Neuronal stem cell (in vitro differentiated cells): ENCODE results near the gene KRT39.

ENCODE experiments used
- DNase-seq: peaks from one replicate; pipeline ENCODE4 v3.0.0-alpha.2; 2013; ENCODE audit warnings: low spot score
- H2AFZ ChIP-seq: one replicate; pipeline ENCODE4 v1.6.1; 2013; ENCODE audit warnings: mild to moderate bottlenecking, low read length, inconsistent platforms
- H2AK5ac ChIP-seq: 2 replicates; pipeline ENCODE4 v1.6.1; 2013; ENCODE audit warnings: low read depth, mild to moderate bottlenecking, inconsistent platforms, low read length, moderate library complexity, mixed read lengths
- H2BK120ac ChIP-seq: 2 replicates; pipeline ENCODE4 v1.6.1; 2013; ENCODE audit warnings: low read depth, mild to moderate bottlenecking, inconsistent platforms, low read length, moderate library complexity, mixed read lengths
- H2BK12ac ChIP-seq: one replicate; pipeline ENCODE4 v1.6.1; 2013; ENCODE audit warnings: low read length, inconsistent platforms
- H2BK15ac ChIP-seq: 2 replicates; pipeline ENCODE4 v1.6.1; 2013; ENCODE audit warnings: mild to moderate bottlenecking, low read length, inconsistent platforms, mixed read lengths
- H2BK5ac ChIP-seq: one replicate; pipeline ENCODE4 v1.6.1; 2013; ENCODE audit warnings: inconsistent platforms, mild to moderate bottlenecking, low read length, moderate library complexity
- H3K14ac ChIP-seq: one replicate; pipeline ENCODE4 v1.6.1; 2013; ENCODE audit warnings: low read length, inconsistent platforms
- H3K18ac ChIP-seq: 2 replicates; pipeline ENCODE4 v1.6.1; 2013; ENCODE audit warnings: low read length, inconsistent platforms
- H3K23ac ChIP-seq: 2 replicates; pipeline ENCODE4 v1.6.1; 2013; ENCODE audit warnings: low read depth, mild to moderate bottlenecking, mixed read lengths, low read length, inconsistent platforms; ENCODE audit not compliant: poor library complexity
- H3K27ac ChIP-seq: replicated peaks from 3 replicates; pipeline ENCODE4 v1.5.1; 2013; ENCODE audit warnings: low read length, inconsistent platforms
- H3K27me3 ChIP-seq, 3 experiments: 2 replicates each; pipeline ENCODE4 v1.6.1; 2013; ENCODE audit warnings: low read length in 3 of 3, mild to moderate bottlenecking in 2 of 3, inconsistent platforms in 1 of 3, low read depth in 1 of 3, mixed read lengths in 1 of 3, moderate library complexity in 1 of 3; ENCODE audit not compliant: control insufficient read depth in 3 of 3, insufficient read depth in 3 of 3
- H3K36me3 ChIP-seq, 2 donors: replicated peaks in 1 of 2; 2 replicates each; pipeline ENCODE4 v1.6.1; 2013; ENCODE audit warnings: low read length in 2 of 2; ENCODE audit not compliant: control insufficient read depth in 2 of 2, insufficient read depth in 2 of 2
- H3K4ac ChIP-seq: 2 replicates; pipeline ENCODE4 v1.6.1; 2013; ENCODE audit warnings: inconsistent platforms, mild to moderate bottlenecking, low read length, moderate library complexity
- H3K4me1 ChIP-seq, 2 donors: 1 replicate in 1 of 2; 2 replicates in 1 of 2; pipeline ENCODE4 v1.6.1; 2013; ENCODE audit warnings: low read length in 2 of 2, low read depth in 1 of 2; ENCODE audit not compliant: control insufficient read depth in 2 of 2, insufficient read depth in 1 of 2
- H3K4me2 ChIP-seq: one replicate; pipeline ENCODE4 v1.6.1; 2013; ENCODE audit warnings: mild to moderate bottlenecking, low read length, inconsistent platforms; ENCODE audit not compliant: insufficient read depth, poor library complexity, severe bottlenecking
- H3K4me3 ChIP-seq, 2 donors: 2 replicates each; pipeline ENCODE4 v1.5.1; 2013; ENCODE audit warnings: low read length in 2 of 2, mild to moderate bottlenecking in 2 of 2, inconsistent platforms in 1 of 2, moderate library complexity in 1 of 2
- H3K79me1 ChIP-seq: one replicate; pipeline ENCODE4 v1.6.1; 2013; ENCODE audit warnings: low read depth, mild to moderate bottlenecking, inconsistent platforms, low read length, moderate library complexity
- H3K9ac ChIP-seq: one replicate; pipeline ENCODE4 v1.6.1; 2013; ENCODE audit warnings: mild to moderate bottlenecking, low read depth, low read length, inconsistent platforms; ENCODE audit not compliant: poor library complexity
- H3K9me3 ChIP-seq, 2 donors: replicated peaks in 1 of 2; 2 replicates each; pipeline versions ENCODE3 to v1.6.1; 2013; ENCODE audit warnings: low read length in 2 of 2, mild to moderate bottlenecking in 2 of 2, inconsistent platforms in 1 of 2, low read depth in 1 of 2, mixed read lengths in 1 of 2, moderate library complexity in 1 of 2; ENCODE audit not compliant: control insufficient read depth in 2 of 2, insufficient read depth in 1 of 2
- H4K8ac ChIP-seq: one replicate; pipeline ENCODE4 v1.6.1; 2013; ENCODE audit warnings: low read depth, mild to moderate bottlenecking, inconsistent platforms, low read length, moderate library complexity
- H4K91ac ChIP-seq: one replicate; pipeline ENCODE4 v1.6.1; 2013; ENCODE audit warnings: low read length, low read depth, mild to moderate bottlenecking, inconsistent platforms; ENCODE audit not compliant: poor library complexity
- WGBS, 2 donors: extraction: QIAGEN DNeasy Blood & Tissue Kit; methylation state at CpG; one replicate each; pipeline ENCODE4 v1.1.7; 2013; ENCODE audit warnings: missing lambda C conversion rate in 2 of 2, mixed read lengths in 1 of 2; ENCODE audit not compliant: insufficient read length in 2 of 2, insufficient replicate concordance in 1 of 2; ENCODE audit errors: extremely low coverage in 2 of 2; 5-methylcytosine and 5-hydroxymethylcytosine counted together

The KRT39 gene

DNA sequence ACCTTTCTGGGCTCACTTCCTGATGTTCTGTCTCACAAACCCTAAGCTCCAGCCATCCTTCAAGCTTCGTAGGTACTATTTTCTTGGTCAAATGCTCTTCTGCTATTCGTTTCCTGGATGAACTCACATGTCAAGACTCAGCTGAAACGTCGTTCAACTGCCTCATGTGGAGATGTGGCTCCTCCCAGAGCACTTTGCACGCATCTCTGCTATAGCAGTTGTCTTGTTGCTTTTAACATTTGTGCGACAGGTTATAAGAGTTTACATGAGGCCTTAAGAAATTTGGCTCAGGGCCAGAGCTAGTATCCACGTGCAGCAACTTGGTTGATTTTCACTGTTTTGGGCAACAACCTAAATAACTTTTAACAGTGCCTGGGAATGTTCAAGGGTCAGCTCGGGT, 20.2 kb upstream of the KRT39 start:
- no peak overlapping the region for H3K4me3 ChIP-seq
- no peak overlapping the region for H2BK15ac ChIP-seq
- H3K36me3 ChIP-seq, result no peaks in the 10 kb centered on the region
- H3K4ac ChIP-seq, result no peak overlapping the region
- H3K9ac ChIP-seq, result no peak overlapping the region
- no peak overlapping the region for H3K18ac ChIP-seq
- H2BK120ac ChIP-seq, result no peak overlapping the region
- H3K27me3 ChIP-seq, result no peaks in the 10 kb centered on the region
- H3K9me3 ChIP-seq, result peaks cover 0 to 1% of the 10 kb centered on the region in 2 donors
- H3K23ac ChIP-seq, result no peak overlapping the region
- no peak overlapping the region for H3K14ac ChIP-seq
- H3K79me1 ChIP-seq, result no peaks in the 10 kb centered on the region
- H4K8ac ChIP-seq, result no peak overlapping the region
- no peak overlapping the region for H2AK5ac ChIP-seq
- H3K4me1 ChIP-seq, result peaks cover 0 to 2% of the 10 kb centered on the region in 2 donors
- H2AFZ ChIP-seq, result no peak overlapping the region
- no peak overlapping the region for H2BK5ac ChIP-seq
- no CpG with 5 or more reads among the region's 8 CpGs for WGBS, 2 donors
- H3K27ac ChIP-seq, result no peak overlapping the region
- no peak overlapping the region for H3K4me2 ChIP-seq
- DNase-seq, result no peak
- no peak overlapping the region for H2BK12ac ChIP-seq
- H4K91ac ChIP-seq, result no peak overlapping the region

DNA sequence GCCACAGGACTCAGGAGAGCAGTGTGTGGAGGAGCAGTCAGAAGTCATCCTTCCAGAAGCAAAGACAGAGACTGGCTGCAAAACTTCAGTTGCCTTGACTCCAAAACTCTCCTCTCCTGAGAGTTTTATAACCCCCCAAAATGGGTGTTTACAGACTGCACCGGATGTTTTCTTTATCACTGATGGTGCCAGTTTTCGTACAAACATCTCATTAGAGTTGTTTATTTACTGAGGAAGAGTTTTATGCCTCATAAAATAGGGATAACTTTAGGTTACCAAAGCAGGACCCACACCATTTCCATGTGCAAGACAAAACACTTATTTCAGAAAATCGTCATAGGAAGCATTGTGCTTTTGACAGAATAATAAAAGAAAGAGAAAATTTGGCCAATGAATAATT, 17.5 kb upstream of the KRT39 start, which contains the start of gene KRT40:
KRT40 (minus strand) TSS at position 101 of the 400 bp plus-strand sequence; CDS start at position 48, 53 bp downstream.
- no peak within 1 kb of the TSS for H3K4me3 ChIP-seq
- no peak within 1 kb of the TSS for H4K8ac ChIP-seq
- H3K14ac ChIP-seq, result no peak within 1 kb of the TSS
- H3K4me1 ChIP-seq, result peaks cover 0 to 12% of the 10 kb centered on the region in 2 donors
- H3K36me3 ChIP-seq, result no peaks in the 10 kb centered on the region
- H2BK5ac ChIP-seq, result no peak within 1 kb of the TSS
- no peak within 1 kb of the TSS for H3K9ac ChIP-seq
- no peak within 1 kb of the TSS for H2BK12ac ChIP-seq
- H3K27ac ChIP-seq, result no peak within 1 kb of the TSS
- H3K23ac ChIP-seq, result no peak within 1 kb of the TSS
- no CpG with 5 or more reads among the region's 3 CpGs for WGBS, 2 donors
- H3K4ac ChIP-seq, result no peak within 1 kb of the TSS
- H3K18ac ChIP-seq, result no peak within 1 kb of the TSS
- H3K27me3 ChIP-seq, result no peaks in the 10 kb centered on the region
- no peak within 1 kb of the TSS for H2BK120ac ChIP-seq
- H3K4me2 ChIP-seq, result no peak within 1 kb of the TSS
- H2AFZ ChIP-seq, result no peak within 1 kb of the TSS
- DNase-seq, result no peak
- no peak within 1 kb of the TSS for H2BK15ac ChIP-seq
- H4K91ac ChIP-seq, result no peak within 1 kb of the TSS
- H3K79me1 ChIP-seq, result no peaks in the 10 kb centered on the region
- no peak within 1 kb of the TSS for H2AK5ac ChIP-seq
- H3K9me3 ChIP-seq, result peaks cover 0 to 1% of the 10 kb centered on the region in 2 donors

- H3K27ac ChIP-seq, result no peak overlapping the region
These were observed 14.4 kb upstream of the KRT39 start for GRCh38 chr17:40981115-40981514.

GRCh38 chr17:40980596-40980995, 13.8 kb upstream of the KRT39 start:
- H2AFZ ChIP-seq, result peak overlapping the region; percentile 3
- no peak for DNase-seq
- H3K4me2 ChIP-seq, result no peak overlapping the region
- no peak overlapping the region for H4K91ac ChIP-seq
- no peak overlapping the region for H3K4me3 ChIP-seq
- H2BK15ac ChIP-seq, result peak overlapping the region; percentile 22
- H3K27ac ChIP-seq, result no peak overlapping the region
- H3K23ac ChIP-seq, result no peak overlapping the region
- no CpG with 5 or more reads among the region's 8 CpGs for WGBS, 2 donors
- no peak overlapping the region for H2AK5ac ChIP-seq
- H3K4me1 ChIP-seq, result peaks cover 0 to 14% of the 10 kb centered on the region in 2 donors
- H3K79me1 ChIP-seq, result no peaks in the 10 kb centered on the region
- H4K8ac ChIP-seq, result no peak overlapping the region
- no peaks in the 10 kb centered on the region for H3K27me3 ChIP-seq
- no peak overlapping the region for H2BK12ac ChIP-seq
- no peak overlapping the region for H3K14ac ChIP-seq
- H3K9me3 ChIP-seq, result peaks cover 0 to 1% of the 10 kb centered on the region in 2 donors
- H2BK5ac ChIP-seq, result no peak overlapping the region
- peak overlapping the region; percentile 76 for H3K18ac ChIP-seq
- H2BK120ac ChIP-seq, result peak overlapping the region; percentile 21
- H3K9ac ChIP-seq, result no peak overlapping the region
- no peak overlapping the region for H3K4ac ChIP-seq
- H3K36me3 ChIP-seq, result no peaks in the 10 kb centered on the region

More at GRCh38 chr17:40981115-40981514, 14.4 kb upstream of the KRT39 start:
- Histone ChIP-seq H3K18ac (no peak overlapping the region), H2AK5ac (no peak overlapping the region), H3K79me1 (no peaks in the 10 kb centered on the region), H2BK5ac (no peak overlapping the region), H2BK15ac (peak overlapping the region; percentile 22), H4K8ac (no peak overlapping the region), H2AFZ (peak overlapping the region; percentile 3), H2BK120ac (no peak overlapping the region), H3K4me1 (peaks cover 0 to 14% of the 10 kb centered on the region in 2 donors), H3K4me2 (no peak overlapping the region), H4K91ac (no peak overlapping the region), H3K36me3 (no peaks in the 10 kb centered on the region), H3K4me3 (no peak overlapping the region), H3K23ac (no peak overlapping the region), H3K9ac (no peak overlapping the region), H3K27me3 (no peaks in the 10 kb centered on the region), H3K4ac (no peak overlapping the region), H2BK12ac (no peak overlapping the region), H3K9me3 (peaks cover 0 to 1% of the 10 kb centered on the region in 2 donors), H3K14ac (no peak overlapping the region)
- DNase-seq, result no peak
- no CpG with 5 or more reads among the region's 5 CpGs for WGBS, 2 donors
